ENCODE results near the gene INPP5D.

INPP5D gene

DNA sequence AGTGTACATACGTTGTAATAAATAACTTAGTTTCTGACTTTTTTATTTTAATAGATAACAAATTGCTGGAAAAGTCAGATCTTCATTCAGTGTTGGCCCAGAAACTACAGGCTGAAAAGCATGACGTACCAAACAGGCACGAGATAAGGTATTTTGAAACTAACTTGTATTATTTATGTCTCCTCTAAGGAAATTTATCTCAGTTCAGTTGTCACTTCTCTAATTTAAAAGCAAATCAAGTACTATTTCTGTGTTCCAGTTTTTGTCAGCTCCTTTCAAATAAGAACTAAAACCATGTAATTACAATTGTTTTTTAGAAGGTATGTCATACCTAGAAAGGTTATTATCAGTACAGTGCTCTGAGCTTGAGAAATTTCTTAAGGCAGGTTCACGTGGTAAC lies 195.9 kb downstream of the INPP5D start:
- Histone ChIP-seq H3K4me1 (ENCODE audit: control insufficient read depth, low read length) (peaks cover 38% of the 10 kb centered on the region), H3K9me2 (replicated peaks; ENCODE audit: control insufficient read depth, low read length) (no peaks in the 10 kb centered on the region), H3K36me3 (ENCODE audit: control insufficient read depth, low read length) (peaks cover 72% of the 10 kb centered on the region), H3K9me3 (ENCODE audit: control insufficient read depth, insufficient read depth, low read length) (no peaks in the 10 kb centered on the region), H3K27me3 (ENCODE audit: control insufficient read depth, low read length) (no peaks in the 10 kb centered on the region), H4K20me1 (ENCODE audit: control insufficient read depth, insufficient read depth, low read depth, low read length) (peaks cover 18% of the 10 kb centered on the region), H3K4me2 (ENCODE audit: low read length) (no peak overlapping the region), H3K27ac (ENCODE audit: low read depth, low read length) (no peak overlapping the region), H3K79me2 (ENCODE audit: control insufficient read depth, low read length) (peaks cover 86% of the 10 kb centered on the region), H3F3A (ENCODE audit: control insufficient read depth, insufficient read depth) (no peaks in the 10 kb centered on the region; the same call in 1 of the 2 replicates), H3K4me3 (ENCODE audit: low read length) (no peak overlapping the region)
- no peak for TF ChIP-seq EZH2phosphoT487 (IDR thresholded peaks at IDR 0.05; ENCODE audit: borderline replicate concordance, low read length)
- TF ChIP-seq, protein P1, sequence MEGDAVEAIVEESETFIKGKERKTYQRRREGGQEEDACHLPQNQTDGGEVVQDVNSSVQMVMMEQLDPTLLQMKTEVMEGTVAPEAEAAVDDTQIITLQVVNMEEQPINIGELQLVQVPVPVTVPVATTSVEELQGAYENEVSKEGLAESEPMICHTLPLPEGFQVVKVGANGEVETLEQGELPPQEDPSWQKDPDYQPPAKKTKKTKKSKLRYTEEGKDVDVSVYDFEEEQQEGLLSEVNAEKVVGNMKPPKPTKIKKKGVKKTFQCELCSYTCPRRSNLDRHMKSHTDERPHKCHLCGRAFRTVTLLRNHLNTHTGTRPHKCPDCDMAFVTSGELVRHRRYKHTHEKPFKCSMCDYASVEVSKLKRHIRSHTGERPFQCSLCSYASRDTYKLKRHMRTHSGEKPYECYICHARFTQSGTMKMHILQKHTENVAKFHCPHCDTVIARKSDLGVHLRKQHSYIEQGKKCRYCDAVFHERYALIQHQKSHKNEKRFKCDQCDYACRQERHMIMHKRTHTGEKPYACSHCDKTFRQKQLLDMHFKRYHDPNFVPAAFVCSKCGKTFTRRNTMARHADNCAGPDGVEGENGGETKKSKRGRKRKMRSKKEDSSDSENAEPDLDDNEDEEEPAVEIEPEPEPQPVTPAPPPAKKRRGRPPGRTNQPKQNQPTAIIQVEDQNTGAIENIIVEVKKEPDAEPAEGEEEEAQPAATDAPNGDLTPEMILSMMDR (IDR thresholded peaks at IDR 0.05; ENCODE audit: low read depth, low read length, poor library complexity, severe bottlenecking) = no peak

Measured in DOHH2 (cell line).